Adrenal gland (tissue), 5 donors: ENCODE data around the gene HNRNPL.

Experiments
- CTCF ChIP-seq, 6 experiments: fragments of 450-650 bp in 4 of 6; fragments of 200-600 bp in 2 of 6; sonication (generic) in 1 of 6; IDR thresholded peaks; 1 replicate in 5 of 6; 2 replicates in 1 of 6; pipeline versions ENCODE4 v1.5.1 to v1.8.0; 2016 to 2021; ENCODE audit warnings: antibody characterized with exemption in 6 of 6, mild to moderate bottlenecking in 2 of 6, moderate library complexity in 1 of 6
- POLR2A ChIP-seq, 2 donors: fragments of 450-650 bp; IDR thresholded peaks; one replicate each; pipeline ENCODE4 v1.6.1; 2017; ENCODE audit warnings: antibody characterized with exemption in 2 of 2, mild to moderate bottlenecking in 2 of 2, moderate library complexity in 1 of 2
- donor health status: DM: no; HTN: no; CAD: no.

GRCh38 chr19:38880076-38880881 lies 30.5 kb upstream of the HNRNPL start:
- TF ChIP-seq CTCF (IDR thresholded peaks at IDR 0.05) (no peak), POLR2A (IDR thresholded peaks at IDR 0.05) (no peak)
